GM19025 (cell line): ENCODE measurements around the gene TRPV3.
"Not testable (repeated sequence)": the region's sequence is repeated elsewhere in the genome, so short reads cannot be mapped to it uniquely, and the experiment has no call there.

Experiments used
- ATAC-seq: cut with Tn5 transposase; IDR thresholded peaks from one replicate; pipeline ENCODE4 v1.9.1; 2021; ENCODE audit warnings: mild to moderate bottlenecking, low read depth, moderate library complexity; ENCODE audit not compliant: unreplicated experiment

The TRPV3 gene

DNA sequence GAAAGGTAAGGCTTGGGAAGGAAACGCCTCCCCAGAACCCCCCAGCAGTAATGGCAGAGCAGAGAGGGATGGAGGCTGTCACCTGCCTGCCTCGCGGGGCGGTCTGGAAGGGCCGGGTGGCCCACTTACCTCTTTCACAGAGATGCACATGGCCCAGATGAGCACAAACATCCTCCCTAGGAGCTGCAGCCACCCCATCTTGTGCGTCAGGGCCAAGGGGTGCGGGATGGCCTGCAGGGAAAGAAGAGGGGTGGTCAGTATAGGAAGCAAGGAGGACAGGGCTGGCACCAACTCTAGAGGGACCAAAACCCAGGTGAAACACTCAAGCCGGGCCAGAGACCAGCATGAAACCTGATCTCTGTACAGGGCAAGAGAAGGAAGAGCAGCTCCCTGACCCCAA lies 29.7 kb downstream of the TRPV3 start:
- no peak for ATAC-seq

DNA sequence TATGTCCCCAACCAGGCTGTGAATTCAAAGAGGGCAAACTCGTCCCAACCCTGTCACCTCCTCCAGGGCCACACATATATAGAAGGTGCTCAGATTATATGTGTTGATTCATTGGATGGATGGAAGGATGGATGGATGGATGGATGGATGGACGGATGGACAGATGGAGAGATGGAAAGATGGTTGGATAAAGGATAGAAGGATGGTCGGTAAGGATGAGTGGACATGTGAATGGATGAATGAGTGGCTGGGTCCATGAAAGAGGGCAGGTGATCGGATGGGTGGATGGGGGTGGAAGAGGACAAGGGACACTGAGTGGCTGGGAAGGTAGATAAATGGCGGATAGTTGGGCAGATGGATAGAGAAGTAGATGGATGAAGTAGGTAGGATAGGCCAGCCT lies 30.1 kb downstream of the TRPV3 start:
- no peak for ATAC-seq

DNA sequence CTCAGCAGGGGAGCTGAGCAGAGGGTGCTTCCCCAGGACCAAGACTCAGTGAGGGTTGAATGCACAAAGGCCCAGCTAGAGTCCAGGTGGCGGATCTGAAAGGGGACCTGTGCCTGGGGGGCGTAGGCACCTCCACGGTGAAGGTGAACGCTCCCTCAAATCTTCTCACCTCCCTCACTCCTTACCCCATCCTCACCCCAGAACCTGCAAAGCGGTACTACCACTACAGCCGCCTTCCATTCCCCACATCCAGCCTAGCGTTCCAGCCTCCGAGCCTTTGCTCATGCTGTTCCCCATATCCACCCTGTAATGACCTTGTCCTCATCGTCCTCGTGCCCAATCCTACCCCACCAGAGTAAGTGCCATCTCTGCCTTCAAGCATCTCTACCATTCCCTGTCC lies 30.6 kb downstream of the TRPV3 start:
- no peak for ATAC-seq

DNA sequence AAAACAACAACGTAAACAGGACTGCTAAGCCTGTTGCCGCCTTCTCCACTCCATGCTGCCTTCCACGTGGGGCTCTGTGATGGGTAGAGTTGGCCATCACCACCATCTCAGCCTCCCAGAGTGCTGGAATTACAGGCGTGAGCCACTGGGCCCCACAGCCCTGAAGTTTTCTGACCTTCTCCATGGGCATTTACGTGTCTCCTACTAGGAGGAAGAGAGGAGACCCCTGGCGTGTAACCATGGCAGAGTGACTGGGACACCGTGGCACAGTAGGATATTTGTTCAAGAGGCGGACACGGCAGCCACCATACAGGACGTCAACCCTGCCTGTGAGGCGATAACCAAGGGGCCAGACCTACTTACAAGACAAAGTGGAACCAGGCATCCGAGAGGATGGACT lies 31.1 kb downstream of the TRPV3 start:
- ATAC-seq, result no peak

DNA sequence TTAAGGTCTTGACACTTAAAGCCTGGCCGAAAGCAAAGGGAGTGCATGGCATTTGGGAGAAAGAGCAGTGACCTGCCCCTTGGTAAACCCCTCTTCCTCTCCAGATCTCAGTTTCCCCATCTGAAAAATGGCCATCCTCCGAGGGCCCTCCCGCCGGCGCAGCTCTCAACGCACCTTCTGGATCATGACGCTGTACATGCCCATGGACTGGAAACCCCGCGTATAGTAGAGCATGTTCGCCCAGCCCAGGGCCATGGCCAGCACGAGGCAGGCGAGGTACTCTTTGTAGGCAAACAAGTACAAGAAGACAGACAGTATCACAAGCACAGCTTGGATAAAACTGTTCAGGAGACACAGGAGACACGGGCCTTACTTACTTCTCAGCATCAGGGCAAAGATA lies 33.6 kb downstream of the TRPV3 start:
- ATAC-seq, result no peak

DNA sequence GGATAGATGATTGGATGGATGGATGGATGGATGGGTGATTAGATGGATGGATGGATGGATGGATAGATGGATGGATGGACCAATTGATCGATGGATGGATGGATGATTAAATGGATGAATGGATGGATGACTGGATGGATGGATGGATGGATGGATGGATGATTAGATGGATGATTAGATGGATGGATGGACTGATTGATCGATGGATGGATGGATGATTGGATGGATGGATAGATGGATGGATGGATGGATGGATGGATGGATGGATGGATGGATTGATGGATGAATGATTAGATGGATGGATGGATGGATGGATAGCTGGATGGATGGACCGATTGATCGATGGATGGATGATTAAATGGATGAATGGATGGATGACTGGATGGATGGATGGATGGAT lies 38.1 kb downstream of the TRPV3 start:
- not testable (repeated sequence) for ATAC-seq

DNA sequence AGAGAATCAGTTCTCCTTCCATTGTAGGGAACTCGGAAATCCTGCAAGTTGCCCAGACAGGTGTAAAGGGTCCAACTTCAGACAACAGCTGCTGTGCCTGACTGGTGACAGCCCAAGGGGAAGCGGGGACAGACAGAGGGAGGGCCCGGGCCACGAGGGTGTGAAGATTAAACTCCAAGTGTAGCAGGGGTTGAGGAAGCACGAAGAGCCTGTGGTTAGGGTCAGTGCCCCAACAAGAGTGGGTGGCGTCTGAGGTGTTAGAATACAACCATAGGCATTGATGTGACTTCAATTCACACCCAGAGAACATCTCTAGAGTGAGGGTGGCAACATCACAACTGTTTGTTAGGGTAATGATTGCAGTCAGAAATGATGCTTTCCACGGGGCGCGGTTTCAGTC lies 42.7 kb downstream of the TRPV3 start:
- ATAC-seq, result no peak

DNA sequence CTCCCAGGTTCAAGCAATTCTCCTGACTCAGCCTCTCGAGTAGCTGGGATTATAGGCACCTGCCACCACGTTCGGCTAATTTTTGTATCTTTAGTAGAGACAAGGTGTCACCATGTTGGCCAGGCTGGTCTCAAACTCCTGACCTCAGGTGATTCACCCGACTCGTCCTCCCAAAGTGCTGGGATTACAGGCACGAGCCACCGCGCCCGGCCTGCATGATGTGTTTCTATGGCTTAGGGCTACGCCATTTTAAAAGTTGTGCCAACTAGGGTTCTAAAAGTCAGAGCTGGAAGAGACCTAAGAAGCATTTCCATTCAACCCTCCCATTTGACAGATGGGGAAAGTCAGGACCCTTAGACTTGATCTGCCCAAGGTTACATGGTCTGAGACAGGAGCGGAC lies 43.4 kb downstream of the TRPV3 start:
- not testable (repeated sequence) for ATAC-seq

DNA sequence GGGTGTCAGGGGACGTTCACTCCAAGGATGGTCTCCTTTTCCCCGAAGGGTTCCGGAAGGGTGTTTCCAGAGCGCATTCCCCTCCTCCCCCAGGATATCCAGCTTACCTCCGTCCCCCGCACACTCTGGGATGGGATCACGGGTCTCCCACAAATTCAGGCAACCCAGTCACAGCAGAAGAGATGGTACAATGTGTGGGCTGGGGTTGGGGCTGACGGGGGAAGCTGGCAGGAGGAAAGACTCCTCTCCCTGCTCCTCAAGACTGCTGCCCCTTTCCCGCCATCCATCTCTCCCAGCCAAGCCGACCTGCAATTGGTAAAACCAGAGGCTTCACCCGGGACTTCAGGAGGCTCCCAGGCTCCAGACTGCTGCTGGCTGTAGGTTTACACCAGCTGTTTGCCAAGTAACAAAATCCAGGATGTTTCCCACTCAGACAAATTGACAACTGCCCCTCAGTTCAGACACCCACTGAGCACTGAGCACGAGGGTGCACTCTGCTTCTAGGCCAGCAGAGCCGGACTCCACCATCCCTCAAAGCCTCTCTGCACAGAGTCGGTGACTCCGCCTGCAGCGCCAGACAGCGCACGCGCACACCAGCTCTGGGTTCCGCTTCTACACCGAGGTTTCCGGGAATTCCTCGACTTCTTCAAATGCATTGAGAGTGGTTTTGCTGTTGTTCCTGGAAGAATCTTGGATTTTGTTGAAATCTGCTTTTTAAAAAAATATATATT lies 44.1 kb downstream of the TRPV3 start:
- ATAC-seq, result no peak

DNA sequence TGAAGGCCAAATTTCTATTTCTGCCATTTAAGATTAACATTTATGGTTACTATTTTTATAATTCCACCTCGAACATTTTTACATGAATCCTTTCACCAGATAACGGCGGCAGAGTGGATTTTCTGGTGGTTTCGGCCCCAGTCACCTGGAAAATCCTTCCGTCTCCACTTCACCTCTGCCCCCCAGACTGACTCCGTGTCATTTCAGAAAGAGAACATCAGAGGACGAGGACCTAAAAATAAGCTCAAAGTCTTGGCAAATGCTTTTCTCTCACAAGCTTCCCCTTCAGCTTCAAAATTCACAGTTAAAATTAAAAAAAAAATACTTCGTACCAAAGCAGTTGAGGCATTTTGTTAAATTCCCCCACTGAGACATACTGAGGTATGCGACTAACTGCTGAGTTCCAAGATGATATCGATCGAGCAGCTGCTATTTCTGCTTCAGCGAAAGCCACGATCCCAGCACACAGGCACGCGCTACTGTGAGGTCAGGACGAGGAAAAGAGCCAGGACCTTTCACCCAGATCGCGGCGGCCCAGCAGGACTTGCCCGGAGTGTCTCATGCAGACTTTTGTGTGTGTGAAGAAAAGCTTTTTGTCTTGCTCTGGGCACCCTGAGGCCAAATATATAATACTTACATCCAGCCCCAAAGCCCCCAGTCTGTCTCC lies 45.0 kb downstream of the TRPV3 start:
- ATAC-seq, result no peak

DNA sequence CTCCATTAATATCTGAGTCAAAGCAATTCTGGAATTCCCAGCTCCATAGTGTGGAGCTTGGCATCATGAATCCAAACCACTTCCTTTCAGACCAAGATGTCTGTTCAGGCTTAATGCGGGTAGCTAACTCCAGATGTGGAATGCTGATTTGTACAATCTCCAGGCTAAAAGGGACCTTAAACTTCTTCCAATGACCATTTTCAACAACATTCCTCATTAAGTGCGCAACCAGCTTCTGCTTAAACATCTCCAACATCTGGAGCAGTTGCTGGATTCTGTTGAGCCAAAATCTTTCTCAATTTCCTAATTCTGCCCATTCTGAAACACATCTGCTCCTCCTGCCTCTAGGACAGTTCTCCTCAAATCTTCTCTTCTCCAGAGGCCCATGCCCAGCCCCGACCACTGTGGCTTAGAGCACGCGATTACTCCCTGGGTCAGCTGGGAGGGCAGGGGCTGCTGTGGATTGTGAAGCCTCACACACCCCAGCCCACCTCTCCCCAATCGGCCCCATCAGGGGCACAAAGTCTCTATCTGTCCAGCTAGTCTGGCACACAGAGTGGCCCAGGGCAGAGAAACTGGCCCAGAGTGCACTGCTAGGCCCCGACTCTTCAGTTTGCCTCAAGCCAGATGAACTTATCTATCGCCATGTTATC lies 45.6 kb downstream of the TRPV3 start:
- no peak for ATAC-seq

DNA sequence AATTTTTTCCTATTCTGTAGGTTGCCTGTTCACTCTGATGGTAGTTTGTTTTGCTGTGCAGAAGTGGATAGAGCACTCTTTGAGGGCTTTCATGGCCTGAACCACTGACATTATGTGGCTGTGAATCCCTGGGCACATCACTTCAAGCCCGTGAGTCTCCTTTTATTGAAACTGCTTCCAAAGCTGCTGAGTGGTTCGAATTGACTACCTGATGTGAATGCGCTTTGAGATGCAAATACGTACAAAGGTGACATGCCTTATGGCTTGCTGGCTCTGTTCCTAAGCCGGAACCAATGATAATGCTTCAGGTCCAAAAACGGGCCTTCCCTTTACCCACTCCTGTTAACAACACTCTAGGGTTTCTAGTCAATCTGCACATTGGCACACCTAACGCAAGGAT lies 47.5 kb downstream of the TRPV3 start:
- ATAC-seq, result no peak

DNA sequence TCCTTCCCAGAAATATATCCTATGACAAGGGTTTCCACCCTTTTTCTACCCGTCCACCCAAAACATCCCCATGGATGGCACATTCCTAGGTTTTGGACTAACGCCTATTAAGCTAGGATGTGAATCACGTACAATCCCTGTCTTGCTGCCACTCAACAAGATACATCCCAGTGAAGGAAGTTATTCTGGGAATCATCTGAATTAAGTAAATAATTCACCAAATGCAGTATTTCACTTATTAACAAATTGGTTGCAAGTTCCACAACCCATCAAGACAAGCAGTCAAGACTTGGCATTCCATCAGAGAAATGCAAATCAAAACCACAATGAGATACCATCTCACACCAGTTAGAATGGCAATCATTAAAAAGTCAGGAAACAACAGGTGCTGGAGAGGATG lies 49.7 kb downstream of the TRPV3 start:
- ATAC-seq, result no peak

DNA sequence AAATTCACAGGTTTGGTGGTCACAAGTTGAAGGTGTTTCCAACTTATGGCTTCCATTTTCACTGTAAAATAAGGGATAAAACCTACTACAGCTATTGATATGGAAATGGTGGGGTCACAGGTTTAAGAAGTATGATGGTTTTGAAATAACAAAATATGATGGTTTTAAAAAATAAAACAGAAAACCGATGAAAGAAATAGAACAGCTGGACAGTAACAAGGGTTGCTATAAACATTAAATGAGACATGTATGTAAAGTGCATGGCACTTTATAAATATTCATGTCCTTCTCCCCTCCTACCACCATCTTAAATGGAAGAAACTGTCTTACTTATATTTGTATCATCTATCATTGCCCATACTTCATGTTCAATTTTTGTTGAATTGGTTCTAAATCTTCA lies 50.5 kb downstream of the TRPV3 start:
- no peak for ATAC-seq

DNA sequence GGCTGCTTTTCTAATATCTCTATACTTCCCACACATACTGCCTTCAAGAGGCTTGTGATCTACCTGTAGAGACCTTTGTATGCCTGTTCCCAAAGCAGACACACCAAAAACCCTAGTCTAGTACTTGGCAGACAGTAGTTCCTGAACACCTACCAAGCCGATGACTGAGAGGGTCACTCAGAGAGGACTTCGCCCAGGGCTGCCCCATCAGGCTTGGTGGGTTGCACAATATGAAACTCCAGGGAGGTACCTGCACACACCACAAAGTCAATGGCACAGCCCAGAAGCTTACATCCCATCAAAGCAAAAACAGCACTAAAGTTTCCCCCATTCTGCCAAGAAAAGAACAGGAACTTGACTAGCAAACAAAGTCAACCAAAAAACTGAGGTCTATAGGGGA lies 51.6 kb downstream of the TRPV3 start:
- no peak for ATAC-seq

DNA sequence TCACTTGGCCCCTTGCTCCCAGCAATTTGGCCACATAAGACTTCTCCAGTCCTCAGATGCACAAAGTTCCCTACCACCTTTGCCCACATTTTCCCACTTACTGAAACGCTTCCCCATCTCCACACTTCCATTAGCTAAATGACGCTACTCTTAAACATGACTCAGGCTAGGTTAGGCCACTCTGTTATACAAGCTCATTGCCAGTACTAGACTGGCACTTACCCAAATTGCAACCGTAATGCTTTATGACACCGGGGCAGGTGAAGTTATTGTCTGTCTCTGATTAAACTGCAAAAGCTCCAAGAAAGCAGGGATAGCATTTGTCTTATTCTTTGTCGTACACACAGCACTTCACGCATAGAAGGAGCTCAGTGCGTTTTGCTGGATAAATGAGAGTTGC lies 52.6 kb downstream of the TRPV3 start:
- ATAC-seq, result no peak

DNA sequence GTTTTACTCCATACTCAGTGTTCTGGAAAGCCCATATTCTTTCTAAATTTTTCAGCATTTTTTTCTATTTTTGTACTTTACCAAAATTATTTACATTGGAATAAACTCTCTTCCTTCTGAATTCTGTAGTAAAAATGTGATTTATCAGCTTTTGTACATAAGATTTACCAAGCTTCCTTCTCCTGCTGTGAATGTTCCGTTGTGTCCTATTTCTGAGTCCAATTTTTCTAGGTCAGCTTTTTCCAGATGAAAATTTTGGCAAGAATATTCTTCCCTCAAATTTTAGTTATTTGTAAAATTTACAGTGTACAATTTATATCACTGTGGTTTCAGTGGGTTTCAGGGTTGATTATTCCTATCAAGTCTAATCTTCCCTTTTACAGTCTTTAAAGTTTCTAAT lies 54.3 kb downstream of the TRPV3 start:
- ATAC-seq, result no peak

DNA sequence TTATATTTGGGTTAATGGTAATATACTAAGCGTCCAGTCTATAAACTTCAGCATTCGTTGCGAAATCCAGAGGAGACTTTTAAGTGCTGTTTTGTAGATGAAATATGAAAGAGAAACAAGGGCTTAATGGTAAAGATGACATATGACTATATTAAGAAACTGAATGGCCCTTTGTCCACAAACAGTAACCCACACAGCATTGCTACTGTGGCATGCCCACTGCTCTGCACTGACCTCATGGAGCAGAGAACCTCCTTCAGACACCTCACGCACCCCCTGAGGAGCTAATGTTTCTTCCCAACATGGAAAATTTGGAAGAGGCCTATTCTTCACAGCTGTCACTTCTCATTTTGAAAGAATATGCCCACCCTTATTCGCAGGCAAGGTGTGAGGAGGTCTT lies 55.1 kb downstream of the TRPV3 start:
- no peak for ATAC-seq

DNA sequence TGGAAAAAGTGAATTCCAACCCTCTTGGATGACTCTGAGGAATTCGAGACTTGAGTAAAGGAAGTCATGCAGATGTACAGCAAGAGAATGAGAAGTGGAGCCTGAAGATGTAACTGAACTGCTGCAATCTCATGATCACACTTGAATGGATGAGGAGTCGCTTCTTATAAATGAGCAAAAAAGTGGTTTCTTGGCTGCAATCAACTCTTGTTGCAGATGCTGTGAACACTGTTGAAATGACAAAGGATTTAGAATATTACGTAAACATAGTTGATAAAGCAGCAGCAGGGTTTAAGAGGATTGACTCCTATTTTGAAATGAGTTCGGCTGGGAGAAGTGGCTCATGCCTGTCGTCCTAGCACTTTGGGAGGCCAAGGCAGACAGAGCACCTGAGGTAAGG lies 56.3 kb downstream of the TRPV3 start:
- ATAC-seq, result no peak

DNA sequence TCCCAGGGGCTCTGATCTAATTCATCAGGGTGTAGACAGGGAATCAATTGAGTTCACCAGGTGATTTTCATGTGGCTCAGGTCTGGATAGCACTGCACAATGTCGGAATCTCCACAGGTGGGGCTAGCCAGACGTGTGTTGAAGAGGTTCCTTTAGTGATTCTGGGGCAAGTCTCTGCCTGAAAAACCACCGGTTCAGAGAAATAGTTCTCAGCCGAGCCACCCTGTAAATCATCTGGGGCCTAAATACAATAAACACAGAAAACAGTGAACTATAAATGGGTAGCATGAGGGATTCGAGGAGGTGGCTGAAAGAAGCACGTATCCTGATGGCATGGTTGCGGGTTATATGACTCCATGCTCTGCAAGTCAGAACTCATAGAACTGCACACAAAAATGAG lies 60.5 kb downstream of the TRPV3 start:
- ATAC-seq, result no peak

DNA sequence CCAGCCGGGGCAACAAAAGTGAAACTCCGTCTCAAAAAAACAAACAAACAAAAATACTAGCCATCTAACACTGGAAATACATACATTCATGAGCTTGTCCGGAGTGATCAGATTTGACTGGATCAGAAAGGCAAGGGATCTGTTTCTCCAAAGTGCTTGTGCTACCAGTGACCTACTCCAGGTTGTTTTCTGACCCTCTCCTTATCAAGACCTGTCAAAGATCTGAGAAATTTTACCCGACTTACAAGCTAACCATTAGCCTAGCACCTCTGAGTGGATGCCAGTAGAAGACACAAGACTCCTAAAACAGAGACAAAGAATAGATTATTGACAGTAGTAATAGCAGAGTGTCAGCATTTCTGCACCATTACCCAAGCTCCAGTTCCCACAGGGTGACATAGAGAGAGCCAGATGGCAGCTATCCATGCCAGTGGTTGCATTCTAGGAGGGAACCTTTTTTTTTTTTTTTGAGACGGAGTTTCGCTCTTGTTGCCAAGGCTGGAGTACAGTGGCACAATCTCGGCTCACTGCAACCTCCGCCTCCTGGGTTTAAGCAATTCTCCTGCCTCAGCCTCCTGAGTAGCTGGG lies 72.0 kb downstream of the TRPV3 start:
- no peak for ATAC-seq

DNA sequence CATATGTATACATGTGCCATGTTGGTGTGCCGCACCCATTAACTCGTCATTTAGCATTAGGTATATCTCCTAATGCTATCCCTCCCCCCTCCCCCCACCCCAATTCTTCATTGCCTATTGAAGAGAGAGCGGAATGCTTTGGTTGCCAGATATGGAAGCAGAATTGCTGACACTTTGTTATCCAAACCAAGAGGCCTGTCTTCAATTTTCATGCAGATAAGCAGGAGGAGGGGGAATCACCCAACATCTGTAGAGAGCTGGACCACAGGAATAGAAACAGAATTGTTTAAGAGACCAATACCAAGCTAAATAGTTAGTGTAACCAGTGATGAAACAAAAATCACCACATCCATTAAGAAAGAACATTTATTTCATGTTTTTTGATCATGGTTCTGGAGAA lies 74.8 kb downstream of the TRPV3 start:
- ATAC-seq, result no peak
